Measurements from ENCODE around the gene OR2AJ1. TPM values are rescaled to one million over a fixed set of nuclear protein-coding genes. Genes with fewer than 3 reads are reported as not detected.

The OR2AJ1 gene
- total and polyA plus RNA-seq, 3 donors from 2014 or later: 0.31 TPM; not detected in 2

- Histone ChIP-seq H3K9me3 (no peaks in the 10 kb centered on the region), H3K36me3 (ENCODE audit: low read depth, missing control alignments) (no peaks in the 10 kb centered on the region), H3K4me3 (no peak overlapping the region), H3K4me1 (no peaks in the 10 kb centered on the region), H3K27me3 (no peaks in the 10 kb centered on the region), H3K27ac (no peak overlapping the region)
- WGBS, 2 donors: 75 to 86% methylated on average over 5 of the region's 5 CpGs
- TF ChIP-seq POLR2A (IDR thresholded peaks at IDR 0.05): no peak
- TF ChIP-seq CTCF (IDR thresholded peaks at IDR 0.05): no peak
- no peak for DNase-seq
- intact Hi-C loops (cut with DNase I; ENCODE audit: low total_unique reads): no loop called here
Measured at GRCh38 chr1:247966532-247967204, 42.0 kb downstream of the OR2AJ1 start.

Other genes with a start within 250 kb of the OR2AJ1 start
- under 1 TPM in 1 of 2 donors, not detected in 1; 0.19 TPM for gene OR13G1, start 245.2 kb upstream of the OR2AJ1 start, total RNA-seq
- not detected for gene OR13G1, start 245.2 kb upstream of the OR2AJ1 start, polyA plus RNA-seq (ENCODE audit: insufficient read depth, low read depth, low replicate concordance)
- gene OR6F1, start 208.2 kb upstream of the OR2AJ1 start, total RNA-seq: under 1 TPM; 0.62 to 0.94 TPM
- gene OR6F1, start 208.2 kb upstream of the OR2AJ1 start, polyA plus RNA-seq (ENCODE audit: insufficient read depth, low read depth, low replicate concordance): 1.4 TPM
- 1 to 10 TPM; 2.8 to 3.0 TPM for gene OR14K1, start 186.3 kb upstream of the OR2AJ1 start, total RNA-seq
- gene OR14K1, start 186.3 kb upstream of the OR2AJ1 start, polyA plus RNA-seq (ENCODE audit: insufficient read depth, low read depth, low replicate concordance): not detected
- gene OR14A2, start 176.7 kb upstream of the OR2AJ1 start, total RNA-seq: 1 to 10 TPM in 1 of 2 donors, under 1 TPM in 1; 0.94 to 1.6 TPM
- gene OR14A2, start 176.7 kb upstream of the OR2AJ1 start, polyA plus RNA-seq (ENCODE audit: insufficient read depth, low read depth, low replicate concordance): 4.2 TPM
- gene OR1C1, start 164.3 kb upstream of the OR2AJ1 start, total RNA-seq: not detected
- gene OR1C1, start 164.3 kb upstream of the OR2AJ1 start, polyA plus RNA-seq (ENCODE audit: insufficient read depth, low read depth, low replicate concordance): not detected
- under 1 TPM in 1 of 2 donors, not detected in 1; 0.62 TPM for gene OR14A16, start 100.8 kb upstream of the OR2AJ1 start, total RNA-seq
- gene OR14A16, start 100.8 kb upstream of the OR2AJ1 start, polyA plus RNA-seq (ENCODE audit: insufficient read depth, low read depth, low replicate concordance): not detected
- not detected for gene OR11L1, start 83.0 kb upstream of the OR2AJ1 start, total RNA-seq
- gene OR11L1, start 83.0 kb upstream of the OR2AJ1 start, polyA plus RNA-seq (ENCODE audit: insufficient read depth, low read depth, low replicate concordance): not detected
- gene TRIM58, start 67.7 kb upstream of the OR2AJ1 start, total RNA-seq: 1 to 10 TPM; 5.7 to 7.5 TPM
- 2.9 TPM for gene TRIM58, start 67.7 kb upstream of the OR2AJ1 start, polyA plus RNA-seq (ENCODE audit: insufficient read depth, low read depth, low replicate concordance)
- 1 to 10 TPM; 2.5 to 3.9 TPM for gene OR2W3, start 29.3 kb upstream of the OR2AJ1 start, total RNA-seq
- gene OR2W3, start 29.3 kb upstream of the OR2AJ1 start, polyA plus RNA-seq (ENCODE audit: insufficient read depth, low read depth, low replicate concordance): 1.5 TPM
- gene OR2T8, start 4.6 kb upstream of the OR2AJ1 start, total RNA-seq: under 1 TPM in 1 of 2 donors, not detected in 1; 0.55 TPM
- 0.44 TPM for gene OR2T8, start 4.6 kb upstream of the OR2AJ1 start, polyA plus RNA-seq (ENCODE audit: insufficient read depth, low read depth, low replicate concordance)
- gene OR2L8, start 24.0 kb downstream of the OR2AJ1 start, total RNA-seq: under 1 TPM; 0.43 to 0.87 TPM
- not detected for gene OR2L8, start 24.0 kb downstream of the OR2AJ1 start, polyA plus RNA-seq (ENCODE audit: insufficient read depth, low read depth, low replicate concordance)
- gene OR2AK2, start 40.3 kb downstream of the OR2AJ1 start, total RNA-seq: 1 to 10 TPM in 1 of 2 donors, under 1 TPM in 1; 0.74 to 2.2 TPM
- gene OR2AK2, start 40.3 kb downstream of the OR2AJ1 start, polyA plus RNA-seq (ENCODE audit: insufficient read depth, low read depth, low replicate concordance): 0.38 TPM
- under 1 TPM; 0.31 to 0.55 TPM for gene OR2L5, start 88.8 kb downstream of the OR2AJ1 start, total RNA-seq
- gene OR2L5, start 88.8 kb downstream of the OR2AJ1 start, polyA plus RNA-seq (ENCODE audit: insufficient read depth, low read depth, low replicate concordance): not detected
- 1 to 10 TPM in 1 of 2 donors, under 1 TPM in 1; 0.56 to 1.2 TPM for gene OR2L2, start 105.2 kb downstream of the OR2AJ1 start, total RNA-seq
- 1.7 TPM for gene OR2L2, start 105.2 kb downstream of the OR2AJ1 start, polyA plus RNA-seq (ENCODE audit: insufficient read depth, low read depth, low replicate concordance)
- gene OR2L3, start 121.9 kb downstream of the OR2AJ1 start, total RNA-seq: under 1 TPM in 1 of 2 donors, not detected in 1; 0.39 TPM
- gene OR2L3, start 121.9 kb downstream of the OR2AJ1 start, polyA plus RNA-seq (ENCODE audit: insufficient read depth, low read depth, low replicate concordance): not detected
- gene OR2L13, start 170.3 kb downstream of the OR2AJ1 start, total RNA-seq: 1 to 10 TPM in 1 of 2 donors, under 1 TPM in 1; 0.12 to 1.0 TPM
- 0.63 TPM for gene OR2L13, start 170.3 kb downstream of the OR2AJ1 start, polyA plus RNA-seq (ENCODE audit: insufficient read depth, low read depth, low replicate concordance)
- not detected for gene OR2M5, start 220.3 kb downstream of the OR2AJ1 start, total RNA-seq
- gene OR2M5, start 220.3 kb downstream of the OR2AJ1 start, polyA plus RNA-seq (ENCODE audit: insufficient read depth, low read depth, low replicate concordance): not detected
- gene OR2M2, start 249.9 kb downstream of the OR2AJ1 start, total RNA-seq: not detected
- not detected for gene OR2M2, start 249.9 kb downstream of the OR2AJ1 start, polyA plus RNA-seq (ENCODE audit: insufficient read depth, low read depth, low replicate concordance)